ENCODE results near the gene HAND2.

Gene HAND2

GRCh38 chr4:173477016-173477415, 53.0 kb downstream of the HAND2 start:
- no peak overlapping the region for H3K9ac ChIP-seq (ENCODE audit: low read depth, low read length)
- no peaks in the 10 kb centered on the region for H3K9me3 ChIP-seq (ENCODE audit: control insufficient read depth, insufficient read depth, low read length)
- H3K36me3 ChIP-seq (ENCODE audit: control insufficient read depth, insufficient read depth, low read length), result no peaks in the 10 kb centered on the region

More at GRCh38 chr4:173477016-173477415, 53.0 kb downstream of the HAND2 start:
- Histone ChIP-seq H3K4me3 (ENCODE audit: low read depth, low read length) (no peak overlapping the region), H3K4me1 (ENCODE audit: control insufficient read depth, insufficient read depth, low read length) (no peaks in the 10 kb centered on the region), H3K27me3 (ENCODE audit: control insufficient read depth, insufficient read depth, low read length) (no peaks in the 10 kb centered on the region)

All from iPS-15b (cell line).